IMR-90 (cell line): ENCODE results near the gene DYNC2H1. TPM values are rescaled to one million over a fixed set of nuclear protein-coding genes. Genes with fewer than 3 reads are reported as not detected.

Experiments
- ATAC-seq: fragments of 200-7000 bp; cut with Tn5 transposase; 2 replicates; pipeline ENCODE4 v1.9.1; 2020; ENCODE audit warnings: low read depth, mild to moderate bottlenecking, moderate library complexity
- BruUV-seq: library from RNA; stranded (reverse); fragments of 400-500 nt; replicated peaks from 2 replicates; lab custom pipeline; 2021; lab: Mats Ljungman, UMichigan
- CTCF ChIA-PET: fragments of 300-600 bp; formaldehyde crosslinking; extraction: SDS; loops from one replicate; lab custom pipeline; 2021; ENCODE audit warnings: antibody characterized with exemption; lab: Yijun Ruan, JAX
- POLR2A ChIA-PET: fragments of 300-600 bp; sonication (Branson Sonifier 250); formaldehyde crosslinking; loops from one replicate; lab custom pipeline; 2022; ENCODE audit warnings: antibody characterized with exemption; ENCODE audit not compliant: unreplicated experiment; lab: Charles Lee
- DNase-seq: peaks from one replicate; pipeline ENCODE4 v3.0.0; 2013
- H2AFZ ChIP-seq: replicated peaks from 2 replicates; pipeline ENCODE3; 2013; ENCODE audit warnings: low read length, mild to moderate bottlenecking; ENCODE audit not compliant: poor library complexity
- H2AK5ac ChIP-seq: 2 replicates; pipeline ENCODE4 v1.6.1; 2013; ENCODE audit warnings: low read depth, low read length, inconsistent platforms
- H2AK9ac ChIP-seq: replicated peaks from 2 replicates; pipeline ENCODE3; 2013; ENCODE audit warnings: mild to moderate bottlenecking, low read depth, low read length, moderate library complexity; ENCODE audit not compliant: poor library complexity
- H2BK120ac ChIP-seq: 2 replicates; pipeline ENCODE4 v1.6.1; 2013; ENCODE audit warnings: low read depth, low read length, inconsistent platforms
- H2BK15ac ChIP-seq: 3 replicates; pipeline ENCODE4 v1.6.1; 2013; ENCODE audit warnings: low read depth, low read length, inconsistent platforms
- H2BK20ac ChIP-seq: 2 replicates; pipeline ENCODE4 v1.6.1; 2013; ENCODE audit warnings: low read depth, mild to moderate bottlenecking, inconsistent platforms, low read length, moderate library complexity
- H2BK5ac ChIP-seq: 2 replicates; pipeline ENCODE4 v1.6.1; 2013; ENCODE audit warnings: mild to moderate bottlenecking, low read depth, low read length, inconsistent platforms; ENCODE audit not compliant: poor library complexity, severe bottlenecking
- H3K14ac ChIP-seq: replicated peaks from 2 replicates; pipeline ENCODE4 v1.6.1; 2013; ENCODE audit warnings: low read depth, low read length, inconsistent platforms
- H3K18ac ChIP-seq: 2 replicates; pipeline ENCODE4 v1.6.1; 2013; ENCODE audit warnings: low read depth, low read length, control low read depth
- H3K23ac ChIP-seq: 2 replicates; pipeline ENCODE4 v1.6.1; 2013; ENCODE audit warnings: low read depth, low read length, inconsistent platforms
- H3K27ac ChIP-seq: 2 replicates; pipeline ENCODE4 v1.5.1; 2013; ENCODE audit warnings: mild to moderate bottlenecking, control low read depth, low read length; ENCODE audit not compliant: insufficient read depth
- H3K27me3 ChIP-seq: 2 replicates; pipeline ENCODE4 v1.6.1; 2013; ENCODE audit warnings: low read length; ENCODE audit not compliant: control insufficient read depth, insufficient read depth
- H3K36me3 ChIP-seq: 2 replicates; pipeline ENCODE4 v1.6.1; 2013; ENCODE audit warnings: low read length, mixed read lengths; ENCODE audit not compliant: control insufficient read depth, insufficient read depth
- H3K4ac ChIP-seq: 2 replicates; pipeline ENCODE4 v1.6.1; 2013; ENCODE audit warnings: low read depth, low read length, inconsistent platforms
- H3K4me1 ChIP-seq: 2 replicates; pipeline ENCODE4 v1.6.1; 2013; ENCODE audit warnings: low read length, mixed read lengths; ENCODE audit not compliant: control insufficient read depth, insufficient read depth
- H3K4me2 ChIP-seq: 2 replicates; pipeline ENCODE4 v1.6.1; 2013; ENCODE audit warnings: low read depth, mild to moderate bottlenecking, control low read depth, low read length, moderate library complexity
- H3K4me3 ChIP-seq: 2 replicates; pipeline ENCODE4 v1.5.1; 2013; ENCODE audit warnings: low read depth, mild to moderate bottlenecking, control low read depth, low read length, moderate library complexity; ENCODE audit not compliant: insufficient read depth
- H3K56ac ChIP-seq: 2 replicates; pipeline ENCODE4 v1.6.1; 2013; ENCODE audit warnings: low read length, inconsistent platforms; ENCODE audit not compliant: insufficient read depth; ENCODE audit errors: extremely low read depth
- H3K79me1 ChIP-seq, 2 experiments: 2 replicates each; pipeline ENCODE4 v1.6.1; 2013; ENCODE audit warnings: low read length in 2 of 2, inconsistent platforms in 1 of 2, low read depth in 1 of 2
- H3K9ac ChIP-seq: 2 replicates; pipeline ENCODE4 v1.6.1; 2013; ENCODE audit warnings: low read depth, low read length, control low read depth
- H3K9me1 ChIP-seq: 2 replicates; pipeline ENCODE4 v1.6.1; 2013; ENCODE audit warnings: low read length, inconsistent platforms; ENCODE audit not compliant: insufficient read depth
- H3K9me3 ChIP-seq: 2 replicates; pipeline ENCODE4 v1.6.1; 2013; ENCODE audit warnings: low read length; ENCODE audit not compliant: control insufficient read depth, insufficient read depth
- H4K20me1 ChIP-seq: 2 replicates; pipeline ENCODE4 v1.6.1; 2013; ENCODE audit warnings: low read length, inconsistent platforms; ENCODE audit not compliant: insufficient read depth
- H4K5ac ChIP-seq: 2 replicates; pipeline ENCODE4 v1.6.1; 2013; ENCODE audit warnings: mild to moderate bottlenecking, low read depth, low read length, control low read depth
- H4K8ac ChIP-seq, 2 experiments: 2 replicates each; pipeline ENCODE4 v1.6.1; 2013; ENCODE audit warnings: low read depth in 2 of 2, low read length in 2 of 2, control low read depth in 1 of 2, inconsistent platforms in 1 of 2
- H4K91ac ChIP-seq: 2 replicates; pipeline ENCODE4 v1.6.1; 2013; ENCODE audit warnings: low read depth, low read length, inconsistent platforms; ENCODE audit not compliant: insufficient read depth
- BHLHE40 ChIP-seq: fragments of 150-350 bp; IDR thresholded peaks from 2 replicates; pipeline ENCODE4 v1.6.1; 2016; ENCODE audit warnings: mild to moderate bottlenecking, low read depth, low read length
- CEBPB ChIP-seq: IDR thresholded peaks from 2 replicates; pipeline ENCODE4 v1.6.1; 2012; ENCODE audit warnings: low read depth, low read length, improper control_type of control experiment
- CHD1 ChIP-seq: IDR thresholded peaks from 2 replicates; pipeline ENCODE4 v1.6.1; 2012; ENCODE audit warnings: low read depth, low read length, improper control_type of control experiment
- FOS ChIP-seq: fragments of 150-350 bp; IDR thresholded peaks from 2 replicates; pipeline ENCODE4 v1.6.1; 2016; ENCODE audit warnings: low read depth, low read length
- MAFK ChIP-seq: IDR thresholded peaks from 2 replicates; pipeline ENCODE4 v1.6.1; 2012; ENCODE audit warnings: low read depth, low read length, improper control_type of control experiment
- MAZ ChIP-seq: IDR thresholded peaks from 2 replicates; pipeline ENCODE4 v1.6.1; 2012; ENCODE audit warnings: low read depth, mild to moderate bottlenecking, low read length, improper control_type of control experiment, moderate library complexity, borderline replicate concordance
- MXI1 ChIP-seq: IDR thresholded peaks from 2 replicates; pipeline ENCODE4 v1.6.1; 2012; ENCODE audit warnings: low read depth, mild to moderate bottlenecking, low read length, moderate library complexity, borderline replicate concordance
- NFE2L2 ChIP-seq: fragments of 150-350 bp; IDR thresholded peaks from 2 replicates; pipeline ENCODE4 v1.6.1; 2016; ENCODE audit warnings: low read depth, mild to moderate bottlenecking, low read length
- POLR2A ChIP-seq: IDR thresholded peaks from 2 replicates; pipeline ENCODE4 v1.6.1; 2012; ENCODE audit warnings: mild to moderate bottlenecking, low read depth, low read length
- RAD21 ChIP-seq: IDR thresholded peaks from 2 replicates; pipeline ENCODE4 v1.6.1; 2012; ENCODE audit warnings: low read length, improper control_type of control experiment
- RCOR1 ChIP-seq: IDR thresholded peaks from 2 replicates; pipeline ENCODE4 v1.6.1; 2012; ENCODE audit warnings: mild to moderate bottlenecking, low read length, improper control_type of control experiment; ENCODE audit not compliant: insufficient replicate concordance
- RFX5 ChIP-seq: IDR thresholded peaks from 2 replicates; pipeline ENCODE4 v1.8.0; 2012; ENCODE audit warnings: low read depth, mild to moderate bottlenecking, low read length, moderate library complexity
- SMC3 ChIP-seq: fragments of 150-350 bp; IDR thresholded peaks from 2 replicates; pipeline ENCODE4 v1.6.1; 2016; ENCODE audit warnings: low read depth, mild to moderate bottlenecking, antibody characterized with exemption, low read length, moderate library complexity
- WGBS, 2 experiments: methylation state at CpG; one replicate each; pipeline versions ENCODE4 v1.1.5 to v1.1.7; 2013; ENCODE audit warnings: missing lambda C conversion rate in 2 of 2; ENCODE audit not compliant: insufficient read length in 1 of 2; ENCODE audit errors: extremely low coverage in 2 of 2; 5-methylcytosine and 5-hydroxymethylcytosine counted together
- dilution Hi-C: fragments of 300-500 bp; cut with HindIII; formaldehyde crosslinking; loops from one replicate; pipeline ENCODE4 v1.14.3; 2018; ENCODE audit warnings: low sequenced_read_pairs; ENCODE audit not compliant: unreplicated experiment
- in situ Hi-C: fragments of 300-500 bp; cut with MboI; formaldehyde crosslinking; loops from 3 replicates; pipeline ENCODE4 v1.14.3; 2019; ENCODE audit warnings: low sequenced_read_pairs, inconsistent platforms, mixed read lengths
- intact Hi-C: fragments of 100-400 bp; cut with micrococcal nuclease; formaldehyde crosslinking; loops from 2 replicates; pipeline ENCODE4 v1.10.0; 2022
- polyA plus RNA-seq, 3 experiments: library from polyadenylated mRNA; depleted of rRNA; stranded (reverse); fragments of >200 nt; gene quantifications; 2 replicates each; pipeline ENCODE4 v1.2.3, GENCODE V29; 2012; ENCODE audit warnings: low replicate concordance in 1 of 3
- total RNA-seq: library from RNA; depleted of rRNA; stranded (reverse); fragments of >200 nt; gene quantifications from 2 replicates; pipeline ENCODE4 v1.2.3, GENCODE V29; 2012
- TF ChIP-seq, protein P1 (sequence below): conservative IDR thresholded peaks from 2 replicates; pipeline ENCODE4 v1.5.1; 2012; ENCODE audit warnings: mild to moderate bottlenecking, low read depth, low read length, improper control_type of control experiment
- TF ChIP-seq, protein P2 (sequence below): fragments of 150-350 bp; IDR thresholded peaks from 2 replicates; pipeline ENCODE4 v1.6.1; 2017; ENCODE audit warnings: mild to moderate bottlenecking, antibody characterized with exemption, low read length, low read depth
- TF ChIP-seq, protein P3 (sequence below): fragments of 150-350 bp; IDR thresholded peaks from 2 replicates; pipeline ENCODE4 v1.6.1; 2016; ENCODE audit warnings: low read depth, mild to moderate bottlenecking, low read length, moderate library complexity, borderline replicate concordance

Gene DYNC2H1
- total and polyA plus RNA-seq, 2 of the 4 experiments (the other 2 are of a cell fraction), result 5.7 to 21.0 TPM

DNA sequence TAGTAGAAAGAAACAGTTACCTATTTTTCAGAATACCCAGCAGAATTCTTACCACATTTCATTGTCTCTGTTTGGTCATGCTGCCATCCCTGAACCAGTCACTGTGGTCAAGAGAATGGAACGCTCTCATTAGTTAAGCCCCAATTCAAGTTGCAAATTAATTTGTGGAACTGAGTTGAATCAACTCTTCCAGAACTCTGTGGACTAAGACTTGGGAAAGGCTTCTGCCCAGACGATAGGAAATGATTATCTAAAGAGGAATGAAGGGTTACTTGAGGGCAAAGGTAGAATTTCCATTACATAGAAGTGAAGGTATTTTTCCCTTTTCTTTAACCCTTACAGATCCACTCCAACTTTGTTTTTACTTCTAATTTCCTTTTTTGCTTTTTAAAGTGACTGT lies 286.4 kb downstream of the DYNC2H1 start:
- Histone ChIP-seq H3K14ac (peak overlapping the region; percentile 54), H3K4me1 (peaks cover 4% of the 10 kb centered on the region; the same call in 1 of the 2 replicates), H2AK9ac (no peak overlapping the region), H2BK120ac (peak overlapping the region; percentile 76), H3K56ac (no peak overlapping the region), H3K18ac (peak overlapping the region; percentile 65; the same call in 1 of the 2 replicates), H2BK5ac (peak overlapping the region; percentile 95), H4K8ac (peak overlapping the region in 1 of 2 experiments; percentile 43; a peak in 1 of 4 replicates), H3K79me1 (no peaks in the 10 kb centered on the region), H3K9me3 (no peaks in the 10 kb centered on the region), H4K91ac (no peak overlapping the region; the same call in 1 of the 2 replicates), H3K4me3 (no peak overlapping the region), H2BK20ac (peak overlapping the region; percentile 47), H3K36me3 (no peaks in the 10 kb centered on the region), H4K5ac (no peak overlapping the region), H3K27me3 (no peaks in the 10 kb centered on the region), H2BK15ac (peak overlapping the region; percentile 36; the same call in 1 of the 3 replicates), H3K4me2 (peak overlapping the region; percentile 50; the same call in 1 of the 2 replicates), H3K9me1 (no peaks in the 10 kb centered on the region), H3K4ac (peak overlapping the region; percentile 55; the same call in 1 of the 2 replicates), H3K9ac (no peak overlapping the region; the same call in 1 of the 2 replicates), H3K23ac (no peak overlapping the region), H2AFZ (no peak overlapping the region), H4K20me1 (no peaks in the 10 kb centered on the region), H3K27ac (no peak overlapping the region), H2AK5ac (peak overlapping the region; percentile 74; the same call in 1 of the 2 replicates)
- ChIA-PET POLR2A (no interaction called here), CTCF (no interaction called here)
- intact Hi-C loops, result no loop called here
- peak; percentile 69 for DNase-seq
- in situ Hi-C loops, result no loop called here
- no TSS peak for BruUV-seq
- ATAC-seq, result peak; percentile 75
- dilution Hi-C loops, result no loop called here
- TF ChIP-seq, protein P1, sequence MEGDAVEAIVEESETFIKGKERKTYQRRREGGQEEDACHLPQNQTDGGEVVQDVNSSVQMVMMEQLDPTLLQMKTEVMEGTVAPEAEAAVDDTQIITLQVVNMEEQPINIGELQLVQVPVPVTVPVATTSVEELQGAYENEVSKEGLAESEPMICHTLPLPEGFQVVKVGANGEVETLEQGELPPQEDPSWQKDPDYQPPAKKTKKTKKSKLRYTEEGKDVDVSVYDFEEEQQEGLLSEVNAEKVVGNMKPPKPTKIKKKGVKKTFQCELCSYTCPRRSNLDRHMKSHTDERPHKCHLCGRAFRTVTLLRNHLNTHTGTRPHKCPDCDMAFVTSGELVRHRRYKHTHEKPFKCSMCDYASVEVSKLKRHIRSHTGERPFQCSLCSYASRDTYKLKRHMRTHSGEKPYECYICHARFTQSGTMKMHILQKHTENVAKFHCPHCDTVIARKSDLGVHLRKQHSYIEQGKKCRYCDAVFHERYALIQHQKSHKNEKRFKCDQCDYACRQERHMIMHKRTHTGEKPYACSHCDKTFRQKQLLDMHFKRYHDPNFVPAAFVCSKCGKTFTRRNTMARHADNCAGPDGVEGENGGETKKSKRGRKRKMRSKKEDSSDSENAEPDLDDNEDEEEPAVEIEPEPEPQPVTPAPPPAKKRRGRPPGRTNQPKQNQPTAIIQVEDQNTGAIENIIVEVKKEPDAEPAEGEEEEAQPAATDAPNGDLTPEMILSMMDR, result no peak
- TF ChIP-seq FOS (no peak), RAD21 (no peak), MAFK (no peak), NFE2L2 (no peak), CEBPB (no peak), CHD1 (no peak), RFX5 (no peak), MAZ (no peak), RCOR1 (no peak), BHLHE40 (no peak), POLR2A (no peak), SMC3 (no peak), MXI1 (no peak)
- TF ChIP-seq, protein P2, sequence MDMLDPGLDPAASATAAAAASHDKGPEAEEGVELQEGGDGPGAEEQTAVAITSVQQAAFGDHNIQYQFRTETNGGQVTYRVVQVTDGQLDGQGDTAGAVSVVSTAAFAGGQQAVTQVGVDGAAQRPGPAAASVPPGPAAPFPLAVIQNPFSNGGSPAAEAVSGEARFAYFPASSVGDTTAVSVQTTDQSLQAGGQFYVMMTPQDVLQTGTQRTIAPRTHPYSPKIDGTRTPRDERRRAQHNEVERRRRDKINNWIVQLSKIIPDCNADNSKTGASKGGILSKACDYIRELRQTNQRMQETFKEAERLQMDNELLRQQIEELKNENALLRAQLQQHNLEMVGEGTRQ, result no peak
- TF ChIP-seq, protein P3, sequence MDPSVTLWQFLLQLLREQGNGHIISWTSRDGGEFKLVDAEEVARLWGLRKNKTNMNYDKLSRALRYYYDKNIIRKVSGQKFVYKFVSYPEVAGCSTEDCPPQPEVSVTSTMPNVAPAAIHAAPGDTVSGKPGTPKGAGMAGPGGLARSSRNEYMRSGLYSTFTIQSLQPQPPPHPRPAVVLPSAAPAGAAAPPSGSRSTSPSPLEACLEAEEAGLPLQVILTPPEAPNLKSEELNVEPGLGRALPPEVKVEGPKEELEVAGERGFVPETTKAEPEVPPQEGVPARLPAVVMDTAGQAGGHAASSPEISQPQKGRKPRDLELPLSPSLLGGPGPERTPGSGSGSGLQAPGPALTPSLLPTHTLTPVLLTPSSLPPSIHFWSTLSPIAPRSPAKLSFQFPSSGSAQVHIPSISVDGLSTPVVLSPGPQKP, result no peak
- no CpG with 5 or more reads among the region's 2 CpGs for WGBS, 2 experiments
